GM18505 (cell line): ENCODE measurements around the gene SOCS2.
A peak's percentile ranks its signal among the peaks of the same experiment; 100 is the strongest.

ENCODE experiments used
- ATAC-seq: cut with Tn5 transposase; IDR thresholded peaks from one replicate; pipeline ENCODE4 v1.9.1; 2021; ENCODE audit not compliant: unreplicated experiment
- POLR2A ChIP-seq: IDR thresholded peaks from 4 replicates; pipeline ENCODE4 v1.6.1; 2011; ENCODE audit warnings: borderline replicate concordance; ENCODE audit not compliant: insufficient read depth, insufficient read length; ENCODE audit errors: extremely low read depth

SOCS2 gene

DNA sequence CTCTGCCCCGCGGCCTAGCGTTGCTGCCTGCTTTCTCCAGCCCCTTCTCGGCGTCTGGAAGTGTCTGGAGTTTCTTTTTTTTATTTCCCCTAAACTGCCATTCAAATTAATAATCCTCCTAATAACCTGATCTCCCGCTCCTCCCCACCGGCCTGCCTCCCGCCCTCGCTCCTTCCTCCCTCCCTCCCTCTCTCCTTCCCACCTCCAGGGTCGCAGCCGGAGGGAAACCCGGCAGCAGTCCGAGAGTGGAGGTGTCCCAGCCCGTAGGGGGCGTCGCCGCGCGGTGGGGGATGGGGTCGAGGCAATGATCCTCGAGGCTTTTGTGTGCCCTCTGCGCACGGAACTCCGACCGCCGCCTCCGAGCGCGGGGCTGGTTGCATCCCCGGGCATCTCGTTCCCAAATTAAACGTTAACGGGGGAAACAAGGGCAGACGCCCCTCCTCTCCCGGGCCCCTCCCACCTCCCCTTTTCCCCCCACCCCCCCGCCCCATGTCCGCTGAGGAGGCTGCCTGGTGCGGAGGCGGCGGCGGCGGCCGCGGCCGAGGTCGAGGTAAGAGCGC is 1.0 kb upstream of the SOCS2 start:
- ATAC-seq = peak; percentile 26
- TF ChIP-seq POLR2A = no peak

DNA sequence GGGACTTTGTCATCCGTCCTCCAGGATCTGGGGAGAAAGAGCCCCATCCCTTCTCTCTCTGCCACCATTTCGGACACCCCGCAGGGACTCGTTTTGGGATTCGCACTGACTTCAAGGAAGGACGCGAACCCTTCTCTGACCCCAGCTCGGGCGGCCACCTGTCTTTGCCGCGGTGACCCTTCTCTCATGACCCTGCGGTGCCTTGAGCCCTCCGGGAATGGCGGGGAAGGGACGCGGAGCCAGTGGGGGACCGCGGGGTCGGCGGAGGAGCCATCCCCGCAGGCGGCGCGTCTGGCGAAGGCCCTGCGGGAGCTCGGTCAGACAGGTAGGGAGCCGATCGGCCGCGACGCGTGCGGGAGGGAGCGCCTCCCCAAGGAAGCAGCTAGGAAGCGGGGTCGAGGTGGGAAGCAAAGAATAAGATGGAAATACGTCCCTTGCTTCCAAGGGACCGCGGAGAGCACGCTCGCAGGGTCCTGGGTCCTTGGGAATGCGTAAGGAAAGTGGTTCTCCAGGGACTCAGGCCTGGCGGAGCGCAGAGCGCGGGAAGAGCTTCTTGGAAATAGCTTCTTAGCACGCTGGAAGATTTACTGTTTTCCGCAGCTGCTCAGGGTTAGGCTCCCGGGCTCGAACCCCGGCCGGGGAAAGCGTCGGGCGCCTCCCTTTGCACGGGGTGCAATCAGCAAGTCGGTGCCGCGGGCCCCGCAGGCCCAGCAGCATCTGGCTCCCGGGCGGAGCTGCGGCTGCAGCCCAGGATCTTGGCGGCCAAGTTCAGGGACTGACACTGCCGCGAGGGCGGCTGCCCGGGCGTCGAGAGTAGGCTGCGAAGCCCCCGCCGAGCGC is 457 bp downstream of the SOCS2 start:
- no peak for ATAC-seq
- TF ChIP-seq POLR2A = no peak

DNA sequence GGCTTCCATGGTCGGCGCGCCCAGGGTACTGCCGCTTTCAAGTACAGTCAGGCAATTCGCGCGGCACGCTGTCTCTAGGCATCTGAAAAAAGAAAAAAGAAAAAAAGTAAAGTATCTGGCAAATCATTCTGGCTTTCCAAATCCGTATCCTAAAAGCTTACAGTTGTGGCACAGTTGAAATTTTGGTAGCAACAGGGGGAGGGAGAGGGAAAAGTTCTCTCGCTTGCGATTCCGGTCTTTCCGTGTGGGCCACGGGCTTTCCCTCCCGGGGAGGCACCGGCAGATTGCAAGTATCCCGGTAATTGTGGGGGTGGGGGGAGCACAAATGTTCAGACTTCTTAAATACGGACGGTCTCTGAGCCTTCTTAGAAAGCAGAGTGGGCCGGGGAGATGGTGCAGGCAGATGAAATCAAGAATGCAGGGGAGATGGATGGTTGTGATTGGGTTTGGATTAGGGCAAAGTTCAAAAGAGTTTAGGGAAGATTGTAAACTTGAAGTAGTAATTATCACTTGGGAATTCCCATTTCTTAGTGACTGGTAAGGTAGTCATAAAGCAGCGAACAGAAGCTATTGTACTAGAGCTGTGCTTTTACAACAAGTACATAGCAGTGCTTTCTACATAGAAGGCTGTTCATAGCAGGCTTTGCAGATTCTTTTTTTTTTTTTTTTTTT is 1.2 kb downstream of the SOCS2 start:
- no peak for ATAC-seq
- no peak for TF ChIP-seq POLR2A

DNA sequence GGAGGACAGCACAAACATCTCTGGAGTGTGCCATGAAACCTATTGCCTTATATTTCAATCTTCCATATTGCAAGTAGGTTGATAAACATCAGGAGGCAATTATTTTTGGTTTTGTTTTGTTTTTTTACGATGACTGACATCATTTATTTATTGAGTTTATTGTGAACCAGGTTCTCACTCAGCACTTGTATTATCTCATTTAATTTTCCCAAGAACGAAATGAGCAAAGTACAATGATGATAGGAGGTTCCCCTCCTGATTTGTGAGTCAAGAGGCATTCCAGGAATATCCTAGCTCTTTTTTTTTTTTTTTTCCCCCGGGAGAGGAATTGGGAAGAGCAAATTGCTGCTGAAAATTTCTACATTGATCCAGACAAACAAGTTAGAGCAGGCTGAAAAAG is 4.7 kb downstream of the SOCS2 start:
- TF ChIP-seq POLR2A = no peak
- ATAC-seq = no peak

DNA sequence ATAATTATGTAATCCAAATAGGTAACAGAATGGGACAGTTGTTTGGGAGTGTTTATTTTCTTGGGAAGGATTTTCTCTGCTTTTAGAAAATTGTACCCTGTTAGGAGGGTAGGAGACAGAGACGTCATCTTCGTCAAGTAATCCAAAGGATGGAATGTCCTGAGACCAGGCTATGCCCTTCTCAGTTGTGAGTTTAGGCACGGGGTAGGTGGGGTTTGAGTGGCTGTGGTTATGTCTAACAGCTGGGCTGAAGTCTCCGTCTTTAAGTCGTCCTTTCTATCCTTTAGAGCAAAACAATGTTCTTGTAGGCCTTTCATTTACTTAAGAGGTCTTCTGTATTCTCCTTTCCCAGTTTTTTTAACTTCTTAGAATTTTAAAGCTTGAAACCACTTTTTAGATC is 5.7 kb downstream of the SOCS2 start:
- TF ChIP-seq POLR2A = no peak
- no peak for ATAC-seq

DNA sequence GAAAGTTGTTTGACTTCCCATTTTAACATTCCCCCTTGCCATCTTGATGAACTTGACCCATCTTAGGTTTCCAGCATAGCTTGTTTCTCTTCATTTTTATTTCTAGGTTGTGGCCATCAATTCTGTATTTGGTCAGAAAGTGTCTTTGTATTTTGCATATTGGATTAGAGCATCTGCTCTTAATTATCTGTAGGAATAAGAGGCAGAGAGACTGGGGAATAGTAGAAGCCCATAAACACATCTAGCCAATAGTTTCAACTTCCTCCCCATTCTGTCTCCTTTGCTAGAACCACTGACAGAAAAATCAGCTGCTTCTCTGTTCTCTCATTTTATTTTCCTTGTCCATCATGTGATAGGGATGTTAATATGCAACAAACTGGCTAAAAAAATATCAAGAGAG is 8.2 kb downstream of the SOCS2 start:
- ATAC-seq = no peak
- no peak for TF ChIP-seq POLR2A

DNA sequence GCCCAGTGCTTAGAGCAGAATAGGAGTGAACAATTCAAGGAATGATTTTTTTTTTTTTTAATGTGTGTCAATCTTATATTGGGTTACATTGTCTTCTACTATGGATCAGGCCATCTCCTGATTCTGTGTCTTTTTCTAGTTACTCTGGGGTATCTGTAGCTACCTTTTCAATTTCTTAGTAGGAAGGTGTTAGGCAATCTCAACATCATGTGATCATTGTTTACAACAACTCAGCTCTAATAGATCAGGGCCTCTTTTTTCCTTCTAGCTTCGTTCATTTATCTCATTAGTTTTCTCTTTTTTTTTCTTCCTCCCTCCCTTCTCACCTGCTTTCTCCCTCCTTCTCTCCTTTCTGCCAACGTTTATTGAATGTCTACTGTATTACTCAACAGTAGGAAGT is 8.9 kb downstream of the SOCS2 start:
- TF ChIP-seq POLR2A = no peak
- no peak for ATAC-seq

DNA sequence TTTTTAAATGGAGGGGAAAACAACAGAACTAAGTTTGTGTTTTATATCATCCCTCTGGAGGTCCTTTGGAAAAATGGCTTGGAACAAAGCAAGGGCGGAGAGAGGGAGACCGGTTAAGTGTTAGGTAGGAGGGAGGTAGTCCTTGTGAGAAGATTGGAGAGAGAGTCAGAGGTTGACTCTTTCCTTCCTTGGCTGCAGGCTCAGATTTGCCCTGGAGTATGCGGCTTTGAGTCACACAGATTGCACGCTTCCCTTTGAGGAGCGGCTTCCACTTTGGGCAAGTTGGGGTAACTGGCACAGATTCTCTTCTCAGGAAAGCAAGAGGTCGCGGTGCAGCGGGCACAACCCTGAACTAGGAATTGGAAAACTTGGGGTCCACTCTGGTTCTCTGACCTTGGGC is 9.9 kb downstream of the SOCS2 start:
- ATAC-seq = no peak
- TF ChIP-seq POLR2A = no peak

DNA sequence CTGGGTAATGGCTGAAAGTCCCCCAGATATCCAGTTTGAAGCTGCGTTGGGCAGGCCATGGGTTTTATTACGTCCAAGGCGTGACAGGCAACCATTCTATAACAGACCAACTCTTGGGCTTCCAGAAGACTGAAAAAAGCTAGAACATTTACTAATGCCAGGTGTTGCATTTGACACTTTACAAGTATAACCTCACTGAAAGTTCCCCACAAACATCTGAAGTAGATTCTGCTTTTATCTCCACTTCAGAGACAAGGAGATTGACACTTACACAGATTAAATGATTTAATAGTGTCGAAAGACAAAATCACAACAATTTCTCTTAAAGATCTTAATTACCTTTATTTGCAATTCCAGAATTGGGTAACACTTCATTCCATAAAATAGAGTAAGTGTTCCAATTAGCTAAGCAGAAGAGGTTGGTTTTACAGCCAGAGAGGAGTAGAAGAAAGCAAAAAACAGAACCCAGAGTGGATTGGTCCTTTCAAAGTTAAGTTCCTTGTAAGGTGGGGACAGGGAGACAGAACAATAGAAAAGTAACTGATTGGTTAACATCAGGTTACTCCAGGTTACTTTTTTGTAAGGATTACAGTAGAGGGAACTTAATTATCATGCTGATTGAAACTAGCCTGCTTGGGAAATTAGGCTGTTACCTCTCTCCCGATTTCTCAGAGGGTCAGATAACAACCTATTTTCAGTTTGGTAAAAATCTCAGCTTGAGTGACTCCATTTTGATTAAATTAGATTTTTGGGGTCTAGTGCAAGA is 11.3 kb downstream of the SOCS2 start:
- ATAC-seq = no peak
- no peak for TF ChIP-seq POLR2A

DNA sequence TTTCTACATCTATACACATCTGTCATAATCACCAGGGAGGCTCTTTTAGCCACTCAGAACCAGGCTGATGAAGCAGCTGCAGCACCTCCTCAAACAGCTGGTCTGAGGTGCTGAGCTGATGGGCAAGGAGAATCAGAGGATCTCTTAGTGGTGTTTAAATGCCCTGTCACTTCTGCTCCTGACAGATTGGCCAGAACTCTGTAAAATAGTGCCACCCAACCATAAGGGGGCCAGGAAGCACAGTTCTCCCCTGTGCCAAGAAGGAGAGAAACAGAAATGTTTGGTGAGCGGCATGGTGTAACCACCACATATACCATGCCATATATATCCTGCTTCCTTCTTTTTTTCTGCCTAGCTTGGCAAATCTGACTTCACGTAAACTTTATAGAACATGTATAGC is 12.8 kb downstream of the SOCS2 start:
- no peak for TF ChIP-seq POLR2A
- ATAC-seq = no peak

DNA sequence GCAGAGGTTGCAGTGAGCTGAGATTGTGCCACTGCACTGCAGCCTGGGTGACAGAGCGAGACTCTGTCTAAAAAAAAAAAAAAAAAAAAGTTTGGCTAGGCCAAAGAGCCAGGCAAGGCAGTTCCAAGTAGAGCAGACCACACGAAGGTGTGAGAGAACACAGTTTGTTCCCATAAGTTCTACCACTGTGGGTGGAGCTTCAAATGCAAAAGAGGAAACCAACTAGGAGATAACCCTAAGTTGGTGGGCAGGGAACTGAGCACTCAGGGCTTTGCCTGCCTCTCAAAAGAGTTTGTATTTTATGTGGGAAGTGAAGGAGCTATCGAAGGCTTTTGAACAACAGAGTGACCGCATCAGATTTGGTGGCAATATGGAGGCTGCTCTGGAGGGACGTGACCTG is 15.1 kb downstream of the SOCS2 start:
- no peak for TF ChIP-seq POLR2A
- ATAC-seq = no peak

DNA sequence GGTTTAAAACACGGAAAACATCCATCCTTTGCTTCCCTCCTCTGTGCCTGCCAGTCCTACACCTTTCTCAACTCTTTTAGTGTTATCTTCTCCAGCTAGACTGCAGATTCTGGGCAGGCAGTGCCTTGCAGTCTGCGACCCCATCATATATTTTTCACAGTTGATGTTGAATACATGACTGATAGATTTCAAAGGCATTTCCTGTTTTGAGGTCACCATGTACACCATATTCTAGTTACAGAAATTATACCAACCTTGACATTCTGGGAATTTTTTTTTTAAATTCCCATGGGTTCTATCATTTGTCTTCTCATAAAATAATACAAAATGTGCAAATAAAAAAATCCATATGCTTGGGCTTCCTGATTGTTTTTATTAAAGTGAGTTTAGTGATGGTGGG is 16.6 kb downstream of the SOCS2 start:
- TF ChIP-seq POLR2A = no peak
- no peak for ATAC-seq

DNA sequence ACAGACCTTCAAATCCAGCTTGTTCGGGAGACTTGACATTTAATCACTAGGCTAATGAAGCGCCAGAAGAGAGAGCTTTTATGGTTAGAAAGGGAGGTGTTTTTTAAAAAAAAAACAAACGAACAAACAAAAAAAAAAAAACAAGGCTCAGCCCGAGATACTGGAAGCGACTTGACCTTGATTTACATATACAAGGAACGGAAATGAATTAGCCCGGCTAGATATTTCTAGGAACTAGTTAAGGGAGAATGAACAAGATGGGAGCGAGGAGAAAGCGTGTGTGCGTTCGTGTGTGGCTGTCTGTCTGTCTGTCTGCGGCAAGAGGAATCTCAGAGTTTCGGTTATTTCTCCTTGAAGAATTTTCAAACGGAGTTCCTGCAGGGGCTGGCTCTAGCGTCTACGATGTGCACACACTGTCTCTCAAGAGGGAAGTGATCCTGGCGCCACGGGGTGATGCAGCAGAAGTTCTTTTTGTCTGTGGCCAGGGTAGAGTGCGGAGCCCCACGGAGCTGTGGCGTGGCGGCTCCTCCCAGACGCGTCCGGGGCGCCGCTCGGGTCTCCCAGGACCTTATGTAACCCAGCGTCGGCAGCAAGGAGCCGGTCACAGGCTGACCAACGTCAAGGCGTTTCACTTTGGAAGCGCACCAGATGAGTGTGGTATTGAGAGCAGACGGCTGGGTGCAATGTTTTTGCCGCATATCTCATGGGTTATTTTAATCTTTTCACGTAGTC is 18.8 kb downstream of the SOCS2 start:
- TF ChIP-seq POLR2A = no peak
- ATAC-seq = peak; percentile 91
